Fibroblast of upper back skin (primary cell): Measurements from ENCODE around the gene SH3PXD2B.

Experiments
- DNase-seq: peaks from one replicate; pipeline ENCODE4 v3.0.0-alpha.2; 2013

Gene SH3PXD2B

GRCh38 chr5:172454358-172455086 lies at the start of gene SH3PXD2B:
Gene SH3PXD2B, minus strand, starts transcription at chr5:172454525. Its CDS starts 173 bp downstream, at chr5:172454352.
- peak; percentile 53 for DNase-seq

DNA sequence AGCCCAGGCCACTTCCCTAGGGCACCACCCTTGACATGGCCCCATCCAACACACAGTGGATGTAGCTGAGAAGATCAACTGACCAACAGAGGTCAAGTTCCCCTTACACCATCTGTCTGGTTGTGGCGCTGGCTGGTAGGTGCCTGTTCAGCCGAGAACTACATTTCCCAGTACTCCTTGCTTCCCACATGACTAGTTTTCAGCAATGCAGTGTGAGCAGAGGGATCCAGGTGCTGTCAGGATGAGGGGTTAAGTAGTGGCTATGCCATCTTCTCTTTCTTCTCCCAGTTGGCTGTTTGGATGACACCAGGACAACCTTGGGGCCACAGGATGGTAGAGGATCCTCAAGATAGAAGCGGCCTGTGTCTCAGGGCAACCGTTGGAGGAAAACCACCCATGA lies 48.6 kb upstream of the SH3PXD2B start:
- DNase-seq, result no peak

DNA sequence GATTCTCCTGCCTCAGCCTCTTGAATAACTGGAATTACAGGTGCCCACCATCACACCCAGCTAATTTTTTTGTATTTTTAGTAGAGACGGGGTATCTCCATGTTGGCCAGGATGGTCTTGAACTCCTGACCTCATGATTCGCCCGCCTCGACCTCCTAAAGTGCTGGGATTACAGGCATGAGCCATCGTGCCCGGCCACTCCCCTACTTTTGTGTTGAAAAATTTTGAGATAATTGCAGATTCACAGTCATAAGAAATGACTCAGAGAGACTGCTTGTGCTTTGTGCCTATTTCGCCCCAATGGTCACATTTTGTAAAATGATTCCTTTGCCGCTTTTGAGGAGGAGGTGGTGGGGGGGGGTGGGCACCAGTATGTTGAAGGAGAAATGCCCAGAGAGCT lies 48.1 kb upstream of the SH3PXD2B start:
- no peak for DNase-seq

DNA sequence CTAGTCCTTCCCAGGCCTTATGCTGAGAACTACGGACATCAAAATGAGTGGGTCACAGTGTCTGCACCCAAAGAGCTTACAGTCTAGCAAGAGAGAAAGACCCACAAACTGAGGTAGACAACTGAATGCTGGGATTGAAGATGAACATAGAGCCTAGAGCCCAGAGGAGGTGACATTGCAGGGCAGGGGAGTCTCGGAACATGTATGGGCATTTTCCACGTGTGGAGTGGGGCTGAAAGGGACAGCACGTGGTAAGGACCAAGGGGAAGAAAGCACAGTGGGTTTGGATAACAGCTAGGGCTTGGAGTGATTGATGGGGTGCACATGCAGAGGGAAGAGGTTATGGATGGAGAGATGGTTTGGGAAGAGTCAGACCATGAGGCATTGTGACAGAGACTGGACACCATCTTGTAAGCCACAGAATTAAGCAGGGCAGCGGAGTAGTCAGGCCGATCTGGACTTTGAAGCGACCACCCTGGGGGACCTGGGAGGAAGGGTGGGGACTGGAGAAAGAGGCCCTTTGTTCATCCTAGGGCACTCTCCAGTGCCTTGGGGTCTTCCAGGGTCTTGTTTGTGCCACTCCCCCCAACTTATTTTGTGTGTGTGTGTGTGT lies 47.5 kb upstream of the SH3PXD2B start:
- no peak for DNase-seq

- DNase-seq, result no peak
These were observed 45.0 kb upstream of the SH3PXD2B start for GRCh38 chr5:172499287-172499686.

DNA sequence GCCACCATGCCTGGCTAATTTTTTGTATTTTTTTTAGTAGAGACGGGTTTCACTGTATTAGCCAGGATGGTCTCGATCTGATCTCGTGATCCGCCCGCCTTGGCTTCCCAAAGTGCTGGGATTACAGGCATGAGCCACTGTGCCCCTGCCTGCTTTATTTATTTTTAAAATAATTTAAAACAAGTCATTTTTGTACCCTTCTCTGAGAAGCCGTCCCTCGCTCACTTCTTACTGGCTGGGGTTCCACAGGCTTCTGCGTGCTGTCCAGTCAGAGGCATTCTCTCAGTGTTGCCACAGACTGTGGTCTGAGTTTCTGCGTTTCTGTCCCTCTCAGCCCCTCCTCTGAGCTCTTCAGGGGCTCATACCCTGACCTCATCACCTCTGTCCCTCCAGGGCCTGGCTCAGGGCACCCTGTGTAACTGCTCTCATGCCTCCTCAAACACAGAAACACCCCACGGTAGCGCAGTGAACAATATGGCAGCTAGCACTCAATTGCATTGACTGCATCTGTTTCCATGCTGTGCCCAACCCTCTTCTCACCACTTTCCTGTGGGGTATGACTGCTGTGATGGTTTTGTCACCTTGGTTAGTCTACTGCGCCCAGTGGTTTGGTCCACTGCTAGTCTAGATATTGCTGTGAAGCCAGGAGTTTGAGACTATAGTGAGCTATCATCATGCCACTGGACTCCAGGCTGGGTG lies 44.3 kb upstream of the SH3PXD2B start:
- DNase-seq, result no peak

DNA sequence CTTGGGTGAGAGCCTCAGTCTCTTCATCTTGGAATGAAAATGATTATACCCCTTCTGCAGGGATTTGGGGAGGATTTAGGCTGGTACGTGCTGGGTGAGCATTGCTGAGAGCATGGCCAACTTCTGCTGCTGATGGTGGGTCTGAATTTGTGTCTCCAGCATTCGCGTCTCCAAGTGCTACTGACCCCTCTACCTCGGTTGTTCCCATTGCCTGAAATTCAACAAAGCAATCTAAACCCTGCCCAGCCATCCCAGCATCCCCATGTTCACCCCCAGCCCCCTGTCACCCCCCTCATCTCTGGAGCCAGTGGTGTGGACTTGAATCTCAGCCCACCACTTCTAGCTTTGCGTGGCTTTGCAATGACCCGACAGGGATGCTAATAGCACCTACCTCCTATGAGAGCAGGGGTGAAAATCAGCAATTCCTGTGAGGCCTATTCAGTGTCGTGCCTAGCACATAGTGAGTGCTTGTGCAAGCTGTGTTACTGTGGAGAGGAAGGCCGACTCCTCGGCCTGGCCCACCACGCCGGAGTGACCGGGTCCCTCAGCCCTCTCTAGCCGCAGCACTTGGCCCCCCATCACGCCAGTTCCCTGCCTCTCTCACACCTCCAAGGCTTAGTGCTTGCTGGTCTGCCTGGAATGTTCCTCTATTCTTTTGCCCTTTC lies 43.4 kb upstream of the SH3PXD2B start:
- no peak for DNase-seq

GRCh38 chr5:172496671-172497371 lies 42.5 kb upstream of the SH3PXD2B start:
- peak; percentile 73 for DNase-seq

GRCh38 chr5:172494630-172495505 lies 40.5 kb upstream of the SH3PXD2B start:
- no peak for DNase-seq

- no peak for DNase-seq
These were observed 39.6 kb upstream of the SH3PXD2B start for GRCh38 chr5:172493906-172494305.

- DNase-seq, result no peak
These were observed 39.1 kb upstream of the SH3PXD2B start for GRCh38 chr5:172493461-172493860.

DNA sequence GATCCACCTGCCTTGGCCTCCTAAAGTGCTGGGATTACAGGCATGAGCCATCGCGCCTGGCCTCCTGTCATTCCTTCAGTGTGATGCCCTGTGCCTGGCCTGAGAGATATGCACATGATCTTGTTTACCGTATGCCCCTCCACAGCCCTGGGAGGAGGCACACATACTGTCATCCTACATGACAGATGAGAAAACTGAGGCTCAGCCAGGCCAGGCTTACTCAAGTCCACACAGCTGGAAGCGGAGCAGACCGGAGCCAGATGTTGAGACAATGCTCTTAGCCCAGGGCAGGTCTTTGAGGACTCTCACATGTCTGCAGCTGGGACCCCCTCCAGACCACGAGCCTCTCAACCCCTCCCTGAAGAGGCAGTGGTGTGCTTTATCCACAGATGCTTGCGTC lies 38.7 kb upstream of the SH3PXD2B start:
- no peak for DNase-seq

- no peak for DNase-seq
These were observed 37.9 kb upstream of the SH3PXD2B start for GRCh38 chr5:172492097-172492840.

- no peak for DNase-seq
These were observed 37.2 kb upstream of the SH3PXD2B start for GRCh38 chr5:172491481-172491880.

DNA sequence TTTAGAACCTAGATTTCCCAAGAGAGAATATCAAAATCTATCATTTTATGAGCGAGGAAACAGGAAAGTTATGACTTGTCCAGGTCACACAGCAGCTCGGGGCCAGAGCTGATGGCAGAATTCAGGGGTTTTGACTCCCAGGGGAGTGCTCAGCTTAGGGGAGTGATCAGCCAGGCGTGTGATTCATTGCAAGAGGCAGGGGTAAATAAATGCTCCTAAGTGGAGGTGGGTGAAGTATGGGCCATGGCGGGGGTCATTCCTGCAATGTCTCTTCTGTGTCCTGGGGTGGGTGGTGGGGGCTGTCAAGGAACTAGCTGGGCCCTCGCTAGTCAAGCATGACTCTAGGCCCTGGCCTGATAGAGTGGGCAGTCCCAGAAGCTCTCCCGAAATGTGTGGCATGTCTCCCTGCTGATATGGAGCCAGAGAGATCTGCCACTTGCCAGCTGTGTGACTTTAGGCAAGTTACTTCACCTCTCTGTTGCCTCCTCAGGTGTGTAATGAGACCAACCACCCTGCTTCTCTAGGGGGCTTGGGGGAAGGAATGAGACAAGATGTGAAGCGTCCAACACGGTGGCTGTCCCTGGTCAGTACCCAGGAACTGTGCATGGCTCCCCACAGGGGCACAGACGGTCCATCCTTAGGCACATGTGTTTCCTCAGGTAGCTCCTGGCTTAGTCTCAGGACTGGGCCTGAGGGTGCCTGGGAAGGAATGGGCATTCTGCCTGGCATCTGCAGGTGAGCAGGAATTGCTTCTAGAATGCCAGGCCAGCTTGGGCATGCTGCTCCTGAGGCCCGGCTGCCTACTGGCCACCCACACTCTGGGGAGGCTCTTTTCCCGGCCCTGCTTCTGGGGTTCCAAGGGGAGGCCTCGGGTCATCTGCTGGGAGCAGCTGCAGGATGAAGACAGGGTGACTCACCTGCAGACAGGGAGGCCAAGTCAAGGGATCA lies 36.5 kb upstream of the SH3PXD2B start:
- no peak for DNase-seq

GRCh38 chr5:172488221-172488620 lies 33.9 kb upstream of the SH3PXD2B start:
- no peak for DNase-seq

GRCh38 chr5:172487671-172488070 lies 33.3 kb upstream of the SH3PXD2B start:
- DNase-seq, result no peak

- DNase-seq, result no peak
These were observed 32.6 kb upstream of the SH3PXD2B start for GRCh38 chr5:172486912-172487311.

- no peak for DNase-seq
These were observed 32.1 kb upstream of the SH3PXD2B start for GRCh38 chr5:172486451-172486850.
